HG03066 (cell line): ENCODE measurements around the gene TRIAP1.

Experiments
- ATAC-seq: cut with Tn5 transposase; IDR thresholded peaks from one replicate; pipeline ENCODE4 v1.9.1; 2021; ENCODE audit warnings: low read depth; ENCODE audit not compliant: unreplicated experiment

Gene TRIAP1

DNA sequence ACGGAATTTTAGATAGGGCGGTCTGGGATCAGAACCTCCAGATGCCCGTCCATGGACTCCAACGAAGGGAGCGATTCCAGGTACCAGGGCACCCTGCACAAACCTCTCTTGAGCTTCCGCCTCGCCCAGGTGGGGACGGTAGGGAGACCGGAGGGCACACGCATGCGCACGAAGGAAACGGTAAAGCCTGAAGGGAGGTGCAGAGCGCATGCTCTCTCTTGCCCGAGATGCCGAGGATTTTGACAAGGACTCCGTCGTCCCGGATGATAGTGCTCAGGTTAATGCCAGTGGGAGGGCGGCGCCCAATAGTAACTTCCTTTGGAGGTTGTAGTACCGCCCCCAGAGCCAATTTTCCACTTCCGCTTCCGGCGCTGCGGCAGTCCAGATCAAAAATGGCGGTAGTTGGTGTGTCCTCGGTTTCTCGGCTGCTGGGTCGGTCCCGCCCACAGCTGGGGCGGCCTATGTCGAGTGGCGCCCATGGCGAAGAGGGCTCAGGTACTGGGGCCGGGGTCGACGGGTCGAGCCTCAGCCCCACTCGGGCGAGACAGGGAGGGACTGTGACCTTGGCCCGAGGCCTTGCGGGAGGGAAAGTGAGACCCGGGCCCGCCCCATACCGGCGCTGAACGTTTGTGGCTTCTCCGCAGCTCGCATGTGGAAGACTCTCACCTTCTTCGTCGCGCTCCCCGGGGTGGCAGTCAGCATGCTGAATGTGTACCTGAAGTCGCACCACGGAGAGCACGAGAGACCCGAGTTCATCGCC is 8.3 kb downstream of the TRIAP1 start, which contains the start of gene COX6A1:
Gene COX6A1 (plus strand): TSS at position 379 of the 760 bp plus-strand sequence. CDS start 14 bp downstream, at position 393.
- peak; percentile 94 for ATAC-seq

GRCh38 chr12:120432772-120433525 is 13.2 kb downstream of the TRIAP1 start:
- no peak for ATAC-seq

DNA sequence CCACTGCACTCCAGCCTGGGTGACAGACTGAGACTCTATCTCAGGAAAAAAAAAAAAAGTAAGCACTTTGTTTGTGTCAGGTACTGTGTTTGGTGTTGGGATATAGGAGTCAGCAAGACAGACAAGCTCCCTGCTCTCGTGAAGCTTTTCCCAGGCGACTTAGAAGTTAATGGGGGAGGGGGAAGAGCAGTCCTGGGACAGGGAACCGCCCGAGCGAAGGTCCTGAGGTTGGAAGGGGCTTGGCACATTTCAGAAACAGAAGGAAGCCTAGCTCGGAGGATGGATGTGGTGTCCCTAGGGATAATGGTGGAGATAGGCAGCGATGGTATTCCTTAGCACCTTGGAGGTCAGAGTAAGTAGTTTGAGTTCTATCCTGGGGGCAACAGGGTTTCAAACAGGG is 16.8 kb downstream of the TRIAP1 start:
- ATAC-seq = no peak

GRCh38 chr12:120428597-120429229 is 17.5 kb downstream of the TRIAP1 start:
- no peak for ATAC-seq

DNA sequence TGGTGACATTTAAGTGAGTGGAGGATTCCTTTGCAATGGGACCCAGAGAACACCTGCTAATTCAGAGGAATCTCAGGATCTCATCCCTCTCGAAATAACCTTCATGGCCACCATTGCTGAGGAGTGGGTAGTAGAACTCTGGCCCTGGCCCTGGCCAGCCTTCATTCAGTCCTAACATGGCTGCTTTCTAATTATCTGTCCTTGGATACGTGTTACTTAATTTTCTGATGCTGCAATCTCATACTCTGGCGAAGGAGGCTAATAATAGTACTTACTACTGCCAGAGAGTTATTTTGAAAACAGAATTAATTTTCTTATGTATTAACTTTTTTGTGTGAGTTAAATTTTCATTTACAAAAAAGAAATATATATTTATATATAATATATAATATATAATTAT is 20.4 kb downstream of the TRIAP1 start:
- no peak for ATAC-seq

- ATAC-seq = no peak
Observed at GRCh38 chr12:120422892-120423456, 23.2 kb downstream of the TRIAP1 start.

DNA sequence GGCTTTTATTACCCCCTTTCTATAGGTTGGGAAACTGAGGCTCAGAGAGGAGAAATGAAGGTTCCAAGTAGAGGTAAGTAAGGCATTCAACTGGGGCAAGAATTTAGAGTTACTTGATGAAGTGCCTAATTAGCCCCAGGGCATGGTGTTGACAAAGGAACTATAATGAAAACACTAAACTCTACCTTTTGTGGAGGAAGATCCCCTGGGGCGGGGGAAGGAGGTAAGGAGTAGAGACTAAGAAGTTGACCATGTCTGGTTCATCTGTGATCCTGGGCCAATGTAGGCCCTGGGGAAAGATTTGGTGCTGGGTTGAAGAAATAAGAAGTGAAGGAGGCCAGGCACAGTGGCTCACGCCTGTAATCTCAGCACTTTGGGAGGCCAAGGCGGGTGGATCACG is 24.5 kb downstream of the TRIAP1 start:
- ATAC-seq = no peak

DNA sequence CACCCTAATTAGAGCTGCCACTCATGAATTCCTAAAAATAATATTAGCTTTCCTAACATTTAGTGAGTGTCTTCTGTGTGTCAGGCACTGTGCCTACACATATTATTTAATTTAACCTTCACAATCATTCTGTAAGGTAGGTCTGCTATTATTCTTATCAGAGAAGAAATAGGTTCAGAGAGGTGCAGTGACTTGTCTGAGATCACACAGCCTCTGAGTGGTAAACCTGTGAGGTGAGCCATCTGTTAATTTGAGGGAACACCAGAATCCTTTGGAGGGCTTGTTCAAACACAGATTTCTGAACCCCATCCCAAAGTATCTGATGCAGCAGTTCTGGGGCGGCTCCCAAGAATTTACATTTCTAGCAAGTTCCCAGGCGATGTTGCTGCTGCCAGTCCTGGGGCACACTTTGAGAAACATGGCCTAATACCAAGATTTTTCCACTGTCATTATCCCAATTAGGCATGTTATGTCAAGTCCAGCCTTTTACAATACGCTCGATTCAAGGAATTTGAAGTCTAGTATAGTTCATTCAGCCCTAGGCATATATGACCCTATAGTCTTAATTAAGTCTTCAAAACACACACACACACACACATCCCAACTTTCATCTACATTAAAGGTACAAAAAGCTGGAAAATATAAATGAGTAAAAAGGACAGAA is 28.1 kb downstream of the TRIAP1 start:
- ATAC-seq = no peak

- ATAC-seq = no peak
Observed at GRCh38 chr12:120416490-120417216, 29.5 kb downstream of the TRIAP1 start.

DNA sequence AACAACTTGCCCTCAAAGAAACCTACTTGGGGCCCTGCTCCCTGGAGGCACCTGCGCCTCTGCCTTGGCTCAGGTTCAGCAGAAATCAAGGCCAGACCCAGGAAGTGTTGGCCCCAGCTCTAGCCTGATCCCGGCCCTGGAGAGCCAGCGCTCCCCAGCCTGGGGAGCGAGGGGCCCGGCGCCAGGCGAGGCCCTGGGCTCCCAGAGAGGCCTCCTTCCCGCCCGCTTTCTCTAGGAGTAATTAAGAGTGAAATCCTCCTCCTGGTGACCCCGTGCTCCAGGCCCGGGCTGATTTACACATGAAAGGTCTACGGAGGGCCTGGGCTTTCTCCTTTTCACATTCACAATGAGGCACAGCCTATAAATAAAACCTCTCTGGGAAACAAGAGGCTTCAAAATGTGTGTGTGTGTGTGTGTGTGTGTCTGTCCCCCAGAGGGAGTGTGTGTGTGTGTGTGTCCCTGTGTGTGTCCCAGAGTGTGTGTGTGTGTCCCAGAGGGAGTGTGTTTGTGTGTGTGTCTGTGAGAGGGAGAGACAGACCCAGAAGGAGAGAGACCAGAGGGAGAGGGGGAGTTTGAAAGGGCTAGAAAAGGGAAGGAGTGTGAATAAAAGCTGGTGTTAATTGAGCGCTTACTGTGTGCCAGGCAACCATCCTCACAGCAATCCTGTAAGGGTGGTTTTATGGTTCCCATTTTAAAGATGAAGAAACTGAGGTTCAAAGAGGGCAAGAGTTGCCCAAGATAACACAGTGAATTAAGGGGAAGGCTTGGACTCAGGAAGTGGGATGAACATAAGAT is 32.1 kb downstream of the TRIAP1 start:
- ATAC-seq = no peak

DNA sequence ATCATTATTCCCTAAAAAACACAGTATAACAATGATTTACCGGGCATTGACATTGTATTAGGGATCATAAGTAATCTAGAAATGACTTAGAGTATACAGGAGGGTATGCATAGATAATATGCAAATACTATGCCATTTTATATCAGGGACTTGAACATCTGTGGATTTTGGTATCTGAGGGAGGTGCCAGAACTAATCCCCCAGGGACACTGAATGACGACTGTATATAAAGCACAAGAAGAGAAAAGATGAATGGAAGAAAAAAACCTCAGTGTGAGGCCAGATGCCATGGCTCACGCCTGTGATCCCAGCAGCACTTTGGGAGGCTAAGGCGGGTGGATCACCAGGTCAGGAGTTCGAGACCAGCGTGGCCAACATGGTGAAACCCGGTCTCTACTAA is 33.8 kb downstream of the TRIAP1 start:
- ATAC-seq = no peak

DNA sequence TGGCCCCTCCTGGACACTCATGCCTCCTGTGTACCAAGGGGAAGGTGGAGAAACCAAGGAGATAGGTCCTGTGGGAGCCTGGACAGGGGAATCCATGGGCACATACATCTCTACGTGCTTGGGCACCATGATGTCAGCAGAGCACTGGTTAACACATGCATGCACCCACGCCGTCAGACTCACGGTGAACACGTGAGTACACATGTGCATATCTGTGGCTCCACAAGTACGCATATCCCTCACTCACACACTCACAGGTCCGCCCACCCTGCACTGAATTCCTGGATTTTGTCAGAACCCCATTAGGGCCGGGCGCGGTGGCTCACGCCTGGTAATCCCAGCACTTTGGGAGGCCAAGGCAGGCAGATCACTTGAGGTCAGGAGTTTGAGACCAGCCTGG is 37.4 kb downstream of the TRIAP1 start:
- ATAC-seq = no peak

DNA sequence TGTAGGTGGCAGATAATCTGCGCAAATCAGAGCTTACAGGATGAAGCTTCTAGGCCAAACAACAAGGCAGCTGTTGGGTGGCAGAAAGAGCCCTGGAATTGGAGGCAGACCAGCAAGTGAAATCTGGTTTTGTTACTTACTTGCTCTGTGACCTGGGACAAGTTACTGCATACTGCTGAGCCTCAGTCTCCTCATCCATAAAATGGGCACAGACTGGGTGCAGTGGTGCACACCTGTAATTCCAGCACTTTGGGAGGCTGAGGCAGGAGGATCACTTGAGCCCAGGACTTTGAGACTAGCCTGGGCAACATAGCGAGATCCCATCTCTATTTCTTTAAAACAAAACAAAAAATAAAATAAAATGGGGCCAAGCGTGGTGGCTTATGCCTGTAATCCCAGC is 39.6 kb downstream of the TRIAP1 start:
- no peak for ATAC-seq

DNA sequence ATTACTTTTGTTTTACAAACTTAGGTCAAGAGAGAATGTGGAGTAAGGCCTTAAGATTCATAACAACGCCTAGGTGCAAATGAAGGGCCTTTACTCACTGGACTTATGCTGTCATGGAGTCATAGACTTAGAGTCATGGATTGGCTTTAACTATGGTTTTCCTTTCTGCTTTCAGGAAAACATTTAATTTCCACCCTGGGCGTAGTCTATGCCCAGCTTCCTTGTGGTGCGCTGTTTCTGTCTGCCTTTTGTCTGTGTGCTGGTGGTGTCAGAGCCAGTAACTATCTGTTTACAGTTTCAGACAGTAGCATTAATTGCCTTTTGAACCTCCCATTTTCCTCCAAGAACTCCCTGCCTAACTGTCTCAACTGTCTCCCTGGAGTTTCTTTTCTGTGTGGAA is 40.1 kb downstream of the TRIAP1 start:
- ATAC-seq = no peak

DNA sequence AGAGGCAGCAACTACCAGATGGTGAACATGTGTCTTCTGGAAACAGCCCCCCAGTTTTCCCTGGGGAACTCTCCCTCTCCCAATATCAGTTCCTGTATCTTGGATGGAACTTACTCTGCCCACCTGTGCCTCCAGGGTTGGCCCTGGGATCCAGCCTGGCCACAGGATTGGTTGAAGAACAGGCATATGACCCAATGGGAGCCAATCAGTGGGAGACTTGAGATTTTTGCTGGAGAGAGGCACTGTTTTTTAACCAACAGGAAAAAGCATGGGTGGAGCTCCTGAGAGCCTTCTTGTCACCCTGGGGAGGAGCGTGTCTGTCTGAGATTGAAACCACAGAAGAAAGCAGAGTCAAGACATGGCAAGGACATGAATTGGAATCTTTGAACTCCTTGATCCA is 41.9 kb downstream of the TRIAP1 start:
- no peak for ATAC-seq

DNA sequence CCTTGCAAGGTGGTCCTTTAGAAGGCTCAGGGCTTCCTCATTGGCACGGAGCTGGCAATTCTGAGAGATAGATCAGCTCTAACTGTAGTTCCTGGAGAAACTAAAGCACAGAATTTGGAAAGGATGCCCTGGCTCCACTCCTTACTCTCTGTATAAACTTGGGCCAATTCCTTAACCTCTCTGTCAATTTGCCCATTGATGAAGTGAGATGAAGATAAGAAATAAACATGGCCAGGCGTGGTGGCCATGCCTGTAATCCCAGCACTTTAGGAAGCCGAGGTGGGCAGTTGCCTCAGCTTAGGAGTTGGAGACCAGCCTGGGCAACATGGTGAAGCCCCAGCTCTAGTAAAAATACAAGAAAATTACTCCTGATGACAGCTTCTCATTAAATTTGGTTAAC is 42.3 kb downstream of the TRIAP1 start:
- ATAC-seq = no peak

GRCh38 chr12:120402217-120402616 is 44.0 kb downstream of the TRIAP1 start:
- no peak for ATAC-seq

- no peak for ATAC-seq
Observed at GRCh38 chr12:120399531-120399930, 46.7 kb downstream of the TRIAP1 start.

- no peak for ATAC-seq
Observed at GRCh38 chr12:120397824-120398540, 48.2 kb downstream of the TRIAP1 start.
